ENCODE measurements around the gene TENM4.

TENM4 gene

GRCh38 chr11:78972590-78972989, 468.2 kb downstream of the TENM4 start:
- no peak for DNase-seq (ENCODE audit: low read depth in 2 of 2)

GRCh38 chr11:78972177-78972576, 468.7 kb downstream of the TENM4 start:
- no peak for DNase-seq (ENCODE audit: low read depth in 2 of 2)

- no peak for DNase-seq (ENCODE audit: low read depth in 2 of 2)
Observed at GRCh38 chr11:78967811-78968210, 473.0 kb downstream of the TENM4 start.

GRCh38 chr11:78965432-78965831, 475.4 kb downstream of the TENM4 start:
- no peak for DNase-seq (ENCODE audit: low read depth in 2 of 2)

GRCh38 chr11:78961937-78962701, 478.7 kb downstream of the TENM4 start:
- DNase-seq (ENCODE audit: low read depth in 2 of 2) = no peak

- no peak for DNase-seq (ENCODE audit: low read depth in 2 of 2)
Observed at GRCh38 chr11:78961247-78961646, 479.6 kb downstream of the TENM4 start.

- no peak for DNase-seq (ENCODE audit: low read depth in 2 of 2)
Observed at GRCh38 chr11:78958444-78958843, 482.4 kb downstream of the TENM4 start.

- no peak for DNase-seq (ENCODE audit: low read depth in 2 of 2)
Observed at GRCh38 chr11:78957476-78958245, 483.2 kb downstream of the TENM4 start.

DNA sequence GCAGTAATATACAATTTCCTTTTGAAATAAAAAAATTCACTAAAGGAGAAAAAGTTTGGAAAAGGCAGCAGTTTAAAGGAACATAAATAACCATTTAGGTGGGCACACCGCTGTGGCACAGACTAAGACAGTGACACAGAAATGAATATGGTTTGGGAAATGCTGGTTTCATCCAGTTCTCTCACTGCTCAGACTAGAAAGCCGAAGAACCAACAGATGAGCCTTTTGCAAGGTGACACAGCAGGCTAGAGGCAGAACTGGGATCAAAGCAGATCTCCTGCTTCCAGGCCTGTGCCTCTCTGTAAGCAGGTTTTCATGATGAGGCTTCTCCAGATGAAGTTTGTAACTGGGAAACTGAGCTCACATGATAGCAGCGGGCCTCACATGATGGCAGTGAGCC, 486.1 kb downstream of the TENM4 start:
- no peak for DNase-seq (ENCODE audit: low read depth in 2 of 2)

- DNase-seq (ENCODE audit: low read depth in 2 of 2) = no peak
Observed at GRCh38 chr11:78954261-78954660, 486.6 kb downstream of the TENM4 start.

GRCh38 chr11:78952890-78953289, 487.9 kb downstream of the TENM4 start:
- DNase-seq (ENCODE audit: low read depth in 2 of 2) = no peak

GRCh38 chr11:78952175-78952574, 488.7 kb downstream of the TENM4 start:
- DNase-seq (ENCODE audit: low read depth in 2 of 2) = no peak

DNA sequence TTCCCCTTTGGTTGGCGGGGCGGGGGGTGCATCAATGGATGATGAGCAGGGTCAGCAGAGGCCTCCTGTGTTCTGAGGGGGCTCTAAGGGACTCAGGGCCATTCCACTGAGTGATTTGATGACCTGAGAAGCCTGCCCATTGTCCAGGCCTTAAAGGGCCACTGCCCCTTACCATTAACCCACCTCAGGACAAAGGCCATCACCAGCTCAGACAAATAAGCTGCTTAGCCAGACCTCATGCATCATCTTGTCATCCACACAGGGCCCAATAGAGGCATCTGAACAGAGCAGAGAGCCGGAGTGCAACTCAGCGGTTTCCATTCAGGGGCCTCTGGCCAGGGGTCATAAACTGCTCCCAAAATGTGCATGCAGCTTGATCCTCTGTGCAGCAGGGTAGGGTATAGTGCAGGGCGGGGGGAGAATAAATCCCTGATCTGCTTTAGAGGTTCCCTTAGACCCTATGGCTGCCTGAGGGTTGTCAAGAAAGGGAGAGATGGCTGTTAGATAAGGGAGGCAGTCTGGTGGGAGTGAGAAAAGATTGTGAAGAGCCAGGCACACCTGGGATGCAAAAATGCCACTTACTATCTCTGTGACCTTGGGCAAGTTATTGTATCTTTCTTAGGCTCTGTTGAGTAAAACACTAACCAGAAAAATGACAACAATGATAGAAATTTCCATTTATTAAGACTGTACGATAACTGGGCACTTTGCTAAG, 490.7 kb downstream of the TENM4 start:
- no peak for DNase-seq (ENCODE audit: low read depth in 2 of 2)

DNA sequence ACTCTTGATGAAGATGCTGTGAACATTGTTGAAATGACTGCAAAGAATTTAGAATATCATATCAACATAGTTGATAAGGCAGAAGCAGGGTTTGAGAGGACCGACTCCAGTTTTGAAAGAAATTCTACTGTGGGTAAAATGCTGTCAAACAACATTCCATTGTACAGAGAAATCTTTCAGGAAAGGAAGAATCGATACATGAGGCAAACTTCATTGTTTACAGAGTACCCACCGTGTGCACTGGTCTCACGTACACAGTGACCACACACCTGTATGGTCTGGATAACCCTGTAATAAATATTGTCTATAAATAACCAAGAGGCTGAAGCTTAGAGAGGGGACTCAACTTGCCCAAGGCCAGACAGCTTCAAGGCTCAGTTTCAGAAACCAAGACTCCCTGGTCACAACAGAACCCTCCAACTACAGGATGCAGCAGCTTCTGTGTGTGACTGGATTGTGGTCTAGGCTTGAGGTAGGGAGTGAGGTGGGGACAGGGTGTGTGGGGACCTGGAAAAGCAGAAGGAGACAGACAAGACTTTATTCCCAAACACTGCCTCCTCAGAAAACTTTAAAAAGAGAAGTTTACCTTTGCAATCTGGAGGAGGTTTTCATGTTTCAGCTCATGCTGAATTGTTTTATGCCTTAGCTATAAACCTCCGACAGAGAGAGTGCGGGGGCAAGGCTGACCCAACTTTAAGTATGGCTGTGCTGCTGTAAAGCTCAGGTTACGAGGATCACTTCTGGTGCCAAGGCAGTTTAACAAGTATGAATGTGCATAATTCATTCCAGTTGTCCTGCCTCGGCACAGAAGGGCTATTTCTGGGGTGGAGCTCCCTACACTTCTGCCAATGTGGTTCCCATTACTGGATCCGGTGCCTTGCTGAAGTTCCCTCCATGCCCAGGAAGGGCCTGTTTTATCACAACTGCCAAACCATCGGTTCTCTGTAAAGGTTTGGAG, 493.6 kb downstream of the TENM4 start:
- DNase-seq (ENCODE audit: low read depth in 2 of 2) = no peak

DNA sequence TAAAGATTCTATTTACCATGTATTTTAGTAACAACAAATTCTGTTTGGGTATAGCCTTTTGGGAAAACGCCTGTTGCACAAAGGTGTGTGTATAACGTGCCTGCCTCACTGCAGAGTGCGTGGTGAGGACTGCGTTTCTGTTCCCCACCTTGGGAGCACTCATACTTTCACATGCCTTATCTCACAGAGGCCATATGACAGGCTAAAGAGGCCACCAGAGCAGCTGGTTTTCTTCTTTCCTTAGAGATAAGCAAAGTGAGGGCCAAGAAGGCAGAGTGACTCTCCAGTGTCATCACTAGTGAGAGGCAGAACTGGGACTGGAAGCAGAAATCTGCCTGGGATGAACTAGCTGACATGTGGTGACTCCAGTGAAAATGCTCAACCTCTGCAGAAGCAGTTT, 497.0 kb downstream of the TENM4 start:
- no peak for DNase-seq (ENCODE audit: low read depth in 2 of 2)

DNA sequence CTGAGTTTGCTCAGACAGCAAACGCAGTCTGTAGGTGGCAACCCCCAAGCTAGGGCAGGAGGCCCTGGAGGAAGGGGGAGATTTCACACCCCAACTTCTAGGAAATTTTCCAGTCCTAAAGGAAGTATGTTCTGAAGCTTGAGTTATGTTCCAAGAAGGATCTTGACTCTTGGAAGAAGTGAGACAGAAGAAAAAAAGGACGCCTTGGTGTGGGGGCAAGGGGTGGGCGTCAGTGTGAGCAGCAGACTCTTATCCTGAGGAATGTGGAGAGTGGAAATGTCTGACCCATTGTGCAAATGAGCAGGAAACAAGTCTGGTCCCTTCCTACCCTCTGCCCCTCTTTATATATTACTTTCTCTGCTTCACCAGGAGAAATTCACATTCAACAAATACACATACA, 497.7 kb downstream of the TENM4 start:
- no peak for DNase-seq (ENCODE audit: low read depth in 2 of 2)

- no peak for DNase-seq (ENCODE audit: low read depth in 2 of 2)
Observed at GRCh38 chr11:78941226-78941851, 499.5 kb downstream of the TENM4 start.

DNA sequence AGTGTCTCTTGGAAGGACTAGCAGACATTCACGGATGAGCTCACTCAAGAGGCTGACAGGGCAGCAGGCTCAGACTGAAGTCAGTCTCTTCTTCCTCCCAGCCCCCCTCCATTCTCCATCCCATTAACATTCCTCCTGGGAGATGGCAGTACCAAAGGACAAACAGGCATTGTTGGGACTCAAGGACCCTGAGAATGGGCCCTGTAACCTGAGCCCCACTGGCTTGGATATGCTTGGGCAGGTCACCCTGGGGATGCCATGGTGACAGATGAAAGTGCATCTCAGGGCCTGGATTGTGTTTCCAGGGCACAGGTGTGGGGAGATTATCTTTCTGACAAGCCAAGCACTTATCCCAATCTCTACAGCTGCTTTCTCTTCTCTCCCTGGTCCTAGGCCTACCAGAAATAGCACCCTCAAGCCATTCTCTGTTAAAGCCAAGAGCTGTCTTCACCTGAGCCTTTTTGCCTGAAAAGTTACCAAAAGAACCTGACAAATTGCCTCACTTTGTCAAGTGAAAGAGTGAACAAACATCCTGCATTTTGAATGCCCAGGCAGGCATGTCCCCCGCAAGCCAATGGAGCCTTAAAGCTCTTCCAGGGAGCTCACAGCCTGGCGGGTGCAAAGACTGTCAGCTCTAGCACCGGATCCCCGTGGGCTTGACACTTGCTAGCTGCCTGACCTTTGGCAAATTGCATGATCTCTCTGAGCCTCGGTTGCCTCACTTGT, 500.2 kb downstream of the TENM4 start:
- DNase-seq (ENCODE audit: low read depth in 2 of 2) = no peak

- DNase-seq (ENCODE audit: low read depth in 2 of 2) = no peak
Observed at GRCh38 chr11:78938971-78939370, 501.9 kb downstream of the TENM4 start.

GRCh38 chr11:78938036-78938435, 502.8 kb downstream of the TENM4 start:
- no peak for DNase-seq (ENCODE audit: low read depth in 2 of 2)
